Progenitor cell of endocrine pancreas (in vitro differentiated cells): ENCODE measurements around the gene TMEM204. TPM values are rescaled to one million over a fixed set of nuclear protein-coding genes. Genes with fewer than 3 reads are reported as not detected.
A peak's percentile ranks its signal among the peaks of the same experiment; 100 is the strongest.

Experiments used
- DNase-seq: peaks from one replicate; pipeline ENCODE4 v3.0.0; 2021; ENCODE audit warnings: low spot score; ENCODE audit not compliant: unreplicated experiment
- H3K27ac Mint-ChIP-seq: 2 replicates; pipeline ENCODE4 v1.8.0; 2021; ENCODE audit warnings: mild to moderate bottlenecking, moderate library complexity, mixed read lengths
- H3K27me3 Mint-ChIP-seq: 2 replicates; pipeline ENCODE4 v1.8.0; 2021; ENCODE audit warnings: mixed read lengths
- H3K36me3 Mint-ChIP-seq: 2 replicates; pipeline ENCODE4 v1.8.0; 2022; ENCODE audit warnings: mixed read lengths; ENCODE audit not compliant: insufficient read depth
- H3K4me1 Mint-ChIP-seq: 2 replicates; pipeline ENCODE4 v1.8.0; 2021; ENCODE audit warnings: low read depth, mixed read lengths
- H3K4me3 Mint-ChIP-seq: 2 replicates; pipeline ENCODE4 v1.8.0; 2021; ENCODE audit warnings: low read depth, mild to moderate bottlenecking, moderate library complexity, mixed read lengths
- H3K9me3 Mint-ChIP-seq: 2 replicates; pipeline ENCODE4 v1.8.0; 2021; ENCODE audit warnings: low read depth, mixed read lengths
- total RNA-seq: library from RNA; stranded (reverse); gene quantifications from 2 replicates; pipeline ENCODE4 v1.2.1, GENCODE V29; 2021
- TF ChIP-seq, protein P1 (sequence below): fragments of 200-600 bp; sonication (generic); IDR thresholded peaks from one replicate; pipeline ENCODE4 v1.5.0; 2021; ENCODE audit warnings: antibody characterized with exemption, mild to moderate bottlenecking; ENCODE audit not compliant: unreplicated experiment

TMEM204 gene
- total RNA-seq, 1 donor from 2014 or later: not detected

DNA sequence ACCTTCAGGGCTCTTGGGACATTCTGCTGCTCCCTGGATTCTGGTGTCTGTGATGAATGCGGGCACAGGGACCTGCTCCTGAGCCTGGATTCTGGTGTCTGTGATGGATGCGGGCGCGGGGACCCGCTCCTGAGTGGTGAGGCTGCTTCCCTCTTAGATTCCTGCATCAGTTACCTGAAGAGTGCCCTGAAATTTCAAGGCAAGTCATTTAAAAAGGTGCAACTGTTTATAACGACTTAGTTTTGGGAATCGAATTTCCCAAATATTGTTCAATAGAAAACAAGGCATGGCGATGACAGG is 7.0 kb downstream of the TMEM204 start:
- Mint-ChIP-seq H3K4me3 (no peak overlapping the region), H3K27ac (no peak overlapping the region), H3K36me3 (no peaks in the 10 kb centered on the region), H3K9me3 (no peaks in the 10 kb centered on the region), H3K4me1 (no peaks in the 10 kb centered on the region), H3K27me3 (no peaks in the 10 kb centered on the region)
- no peak for DNase-seq
- TF ChIP-seq, protein P1, sequence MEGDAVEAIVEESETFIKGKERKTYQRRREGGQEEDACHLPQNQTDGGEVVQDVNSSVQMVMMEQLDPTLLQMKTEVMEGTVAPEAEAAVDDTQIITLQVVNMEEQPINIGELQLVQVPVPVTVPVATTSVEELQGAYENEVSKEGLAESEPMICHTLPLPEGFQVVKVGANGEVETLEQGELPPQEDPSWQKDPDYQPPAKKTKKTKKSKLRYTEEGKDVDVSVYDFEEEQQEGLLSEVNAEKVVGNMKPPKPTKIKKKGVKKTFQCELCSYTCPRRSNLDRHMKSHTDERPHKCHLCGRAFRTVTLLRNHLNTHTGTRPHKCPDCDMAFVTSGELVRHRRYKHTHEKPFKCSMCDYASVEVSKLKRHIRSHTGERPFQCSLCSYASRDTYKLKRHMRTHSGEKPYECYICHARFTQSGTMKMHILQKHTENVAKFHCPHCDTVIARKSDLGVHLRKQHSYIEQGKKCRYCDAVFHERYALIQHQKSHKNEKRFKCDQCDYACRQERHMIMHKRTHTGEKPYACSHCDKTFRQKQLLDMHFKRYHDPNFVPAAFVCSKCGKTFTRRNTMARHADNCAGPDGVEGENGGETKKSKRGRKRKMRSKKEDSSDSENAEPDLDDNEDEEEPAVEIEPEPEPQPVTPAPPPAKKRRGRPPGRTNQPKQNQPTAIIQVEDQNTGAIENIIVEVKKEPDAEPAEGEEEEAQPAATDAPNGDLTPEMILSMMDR: no peak

DNA sequence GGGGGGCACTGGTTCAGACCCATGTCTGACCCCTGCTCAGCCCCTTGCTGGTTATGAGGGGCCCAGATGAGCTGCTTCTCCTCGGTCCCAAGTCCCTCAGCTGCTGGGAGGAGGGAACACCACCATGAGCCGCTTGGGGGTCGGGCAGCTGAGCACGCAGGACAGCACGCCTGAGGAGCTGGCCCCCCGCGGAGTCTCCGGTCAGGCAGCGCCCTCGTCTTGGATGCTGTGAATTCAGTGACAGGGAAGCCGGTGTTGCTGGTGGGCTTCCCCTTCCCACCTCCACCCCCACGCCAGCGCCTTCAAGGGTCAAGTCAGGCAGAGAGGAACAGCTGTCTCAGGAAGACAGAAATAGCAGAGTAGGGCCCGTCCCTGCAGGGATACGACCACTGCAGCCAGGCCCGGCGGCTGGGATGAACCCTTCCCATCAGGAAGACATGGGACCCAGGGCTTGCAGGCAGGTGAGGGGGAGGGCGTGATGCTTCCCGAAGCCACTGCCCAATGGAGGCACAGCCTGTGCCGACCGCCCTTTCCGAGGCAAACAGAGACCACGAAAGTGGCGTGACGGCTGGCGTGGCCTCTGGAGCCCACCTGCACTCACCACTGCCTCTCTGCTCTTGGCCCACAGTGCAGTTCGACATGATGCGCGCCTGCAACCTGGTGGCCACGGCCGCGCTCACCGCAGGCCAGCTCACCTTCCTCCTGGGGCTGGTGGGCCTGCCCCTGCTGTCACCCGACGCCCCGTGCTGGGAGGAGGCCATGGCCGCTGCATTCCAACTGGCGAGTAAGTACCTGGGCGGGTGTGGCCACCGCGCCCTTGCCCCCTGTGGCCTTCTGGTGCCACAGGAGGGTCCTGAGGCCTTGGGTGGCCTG is 8.1 kb downstream of the TMEM204 start:
- TF ChIP-seq, protein P1: no peak
- H3K4me3 Mint-ChIP-seq: no peak overlapping the region
- no peak overlapping the region for H3K27ac Mint-ChIP-seq
- no peak for DNase-seq
- H3K27me3 Mint-ChIP-seq: no peaks in the 10 kb centered on the region
- H3K9me3 Mint-ChIP-seq: no peaks in the 10 kb centered on the region
- H3K36me3 Mint-ChIP-seq: no peaks in the 10 kb centered on the region
- no peaks in the 10 kb centered on the region for H3K4me1 Mint-ChIP-seq

DNA sequence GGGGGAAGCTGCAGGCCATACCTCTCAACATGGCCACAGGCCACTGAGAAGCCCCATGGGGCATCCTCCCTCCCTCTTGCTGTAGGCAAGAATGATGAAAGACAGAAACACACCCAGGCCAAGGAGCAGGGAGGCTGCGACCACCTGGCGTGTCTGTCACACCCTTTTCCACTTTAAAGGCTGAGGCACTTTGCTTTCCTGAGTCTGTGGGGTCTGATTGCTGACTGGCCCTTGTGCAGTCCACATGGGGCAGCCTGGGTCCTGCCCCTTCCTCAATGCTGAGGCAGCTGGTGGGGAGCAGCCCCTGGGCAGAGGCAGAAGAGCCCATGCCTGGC is 8.7 kb downstream of the TMEM204 start:
- no peak for DNase-seq
- Mint-ChIP-seq H3K27ac (no peak overlapping the region), H3K27me3 (no peaks in the 10 kb centered on the region), H3K4me3 (no peak overlapping the region), H3K4me1 (no peaks in the 10 kb centered on the region), H3K9me3 (no peaks in the 10 kb centered on the region), H3K36me3 (no peaks in the 10 kb centered on the region)
- TF ChIP-seq, protein P1: no peak

DNA sequence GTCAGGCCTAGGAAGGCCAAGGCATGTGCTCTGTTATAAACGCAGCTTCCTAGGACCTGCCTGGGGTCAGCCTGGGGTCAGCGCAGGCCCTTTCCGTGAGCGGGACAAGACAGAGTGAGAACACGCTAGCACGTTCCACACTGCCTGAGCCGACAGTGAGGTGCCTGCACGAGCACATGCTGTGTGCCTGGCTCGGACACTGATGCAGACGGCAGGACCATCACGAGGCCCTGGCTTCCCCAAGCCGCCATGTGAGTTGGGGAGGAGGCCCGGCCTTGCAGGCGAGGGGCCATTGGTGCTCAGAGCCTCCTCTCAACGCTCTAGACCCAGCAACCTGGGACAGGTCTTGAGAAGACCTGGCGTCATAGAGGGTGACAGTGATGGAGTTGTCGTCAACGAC is 9.1 kb downstream of the TMEM204 start:
- DNase-seq: no peak
- Mint-ChIP-seq H3K27me3 (no peaks in the 10 kb centered on the region), H3K27ac (no peak overlapping the region), H3K9me3 (no peaks in the 10 kb centered on the region), H3K36me3 (no peaks in the 10 kb centered on the region), H3K4me1 (no peaks in the 10 kb centered on the region), H3K4me3 (no peak overlapping the region)
- TF ChIP-seq, protein P1: no peak

DNA sequence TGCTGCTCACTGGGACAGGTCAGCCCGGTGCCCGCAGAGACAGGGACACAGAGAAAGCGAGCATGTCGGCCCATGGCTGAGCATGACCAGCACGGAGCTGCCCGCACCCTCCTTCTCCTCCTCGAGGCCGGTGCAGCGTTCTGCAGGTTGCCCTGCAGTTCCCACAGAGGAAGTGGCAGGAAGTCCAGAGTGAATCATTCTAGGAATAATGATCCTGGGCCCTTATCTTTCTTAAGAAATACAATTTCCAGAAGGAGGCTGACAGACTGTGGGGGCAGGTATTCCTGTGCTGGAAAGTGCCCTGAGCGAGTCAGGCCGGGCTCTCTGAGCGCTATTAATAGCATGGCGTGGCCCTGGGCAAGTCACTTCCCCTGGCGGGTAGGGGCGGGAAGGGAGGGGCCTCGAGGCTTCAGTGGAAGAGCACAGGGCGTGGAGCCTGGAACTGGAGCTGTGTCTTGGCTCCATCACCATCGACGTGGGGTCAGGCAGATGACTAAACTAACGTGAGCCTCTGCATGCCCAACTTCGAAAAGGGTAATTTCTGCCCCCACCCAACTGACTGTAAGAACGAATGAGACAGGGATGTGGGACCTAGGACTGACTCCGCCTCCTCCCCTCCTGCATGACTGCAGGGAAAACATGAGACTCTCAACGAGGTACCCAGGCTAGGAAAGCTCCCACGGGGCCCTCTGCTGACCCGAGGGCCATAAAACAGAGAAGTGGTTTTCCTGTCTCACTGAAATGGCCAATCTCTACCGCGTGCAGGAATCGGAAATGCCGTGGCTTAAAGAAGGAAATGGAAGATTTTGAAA is 9.8 kb downstream of the TMEM204 start:
- TF ChIP-seq, protein P1: no peak
- Mint-ChIP-seq H3K27ac (peak overlapping the region; percentile 37), H3K4me1 (no peaks in the 10 kb centered on the region), H3K9me3 (no peaks in the 10 kb centered on the region), H3K27me3 (no peaks in the 10 kb centered on the region), H3K36me3 (no peaks in the 10 kb centered on the region), H3K4me3 (no peak overlapping the region)
- DNase-seq: no peak
